HPDE6-E6E7 (cell line): Measurements from ENCODE around the gene SELENOI.
"Not testable (repeated sequence)": the region's sequence is repeated elsewhere in the genome, so short reads cannot be mapped to it uniquely, and the experiment has no call there.

ENCODE experiments used
- DNase-seq: peaks from one replicate; pipeline ENCODE4 v3.0.0; 2011; ENCODE audit warnings: missing footprints; ENCODE audit errors: extremely low spot score

SELENOI gene

GRCh38 chr2:26327291-26328272 is 18.4 kb upstream of the SELENOI start:
- no peak for DNase-seq

- not testable (repeated sequence) for DNase-seq
Observed at GRCh38 chr2:26329083-26329482, 16.9 kb upstream of the SELENOI start.

GRCh38 chr2:26330114-26330549 is 15.8 kb upstream of the SELENOI start:
- DNase-seq, result peak; percentile 70

GRCh38 chr2:26330604-26331003 is 15.3 kb upstream of the SELENOI start:
- no peak for DNase-seq

- DNase-seq, result not testable (repeated sequence)
Observed at GRCh38 chr2:26331321-26331720, 14.6 kb upstream of the SELENOI start.

- no peak for DNase-seq
Observed at GRCh38 chr2:26333293-26333692, 12.7 kb upstream of the SELENOI start.

GRCh38 chr2:26335231-26335630 is 10.7 kb upstream of the SELENOI start:
- no peak for DNase-seq

- no peak for DNase-seq
Observed at GRCh38 chr2:26336719-26337118, 9.2 kb upstream of the SELENOI start.

- DNase-seq, result no peak
Observed at GRCh38 chr2:26337298-26337697, 8.6 kb upstream of the SELENOI start.

GRCh38 chr2:26340831-26341230 is 5.1 kb upstream of the SELENOI start:
- DNase-seq, result no peak

GRCh38 chr2:26344581-26345282 is 1.2 kb upstream of the SELENOI start:
- no peak for DNase-seq

- no peak for DNase-seq
Observed at GRCh38 chr2:26345283-26345544, 729 bp upstream of the SELENOI start.

- no peak for DNase-seq
Observed at GRCh38 chr2:26346454-26347053, 611 bp downstream of the SELENOI start, which contains the start of gene ADGRF3. Gene ADGRF3, minus strand, starts transcription at chr2:26346789. Its CDS starts 555 bp downstream, at chr2:26346234.

GRCh38 chr2:26347286-26347865 is 1.4 kb downstream of the SELENOI start:
- DNase-seq, result no peak

GRCh38 chr2:26349690-26350089 is 3.7 kb downstream of the SELENOI start:
- DNase-seq, result no peak

GRCh38 chr2:26351375-26352090 is 5.6 kb downstream of the SELENOI start:
- DNase-seq, result no peak

- peak; percentile 69 for DNase-seq
Observed at GRCh38 chr2:26352892-26353291, 6.9 kb downstream of the SELENOI start.

GRCh38 chr2:26354469-26354868 is 8.5 kb downstream of the SELENOI start:
- not testable (repeated sequence) for DNase-seq

GRCh38 chr2:26355038-26355995 is 9.4 kb downstream of the SELENOI start:
- DNase-seq, result peak; percentile 87

GRCh38 chr2:26356111-26356510 is 10.2 kb downstream of the SELENOI start:
- no peak for DNase-seq
